Right lobe of liver (tissue), 6 donors: ENCODE measurements around the gene ELAPOR1. TPM values are rescaled to one million over a fixed set of nuclear protein-coding genes. Genes with fewer than 3 reads are reported as not detected.

Experiments used
- ATAC-seq, 4 donors: fragments of 200-7000 bp; cut with Tn5 transposase; one replicate each; pipeline ENCODE4 v1.9.1; 2020; ENCODE audit warnings: mild to moderate bottlenecking in 4 of 4, moderate library complexity in 4 of 4
- DNase-seq, 3 donors: peaks; one replicate each; pipeline ENCODE4 v3.0.0-alpha.2; 2020
- H3K27ac ChIP-seq, 3 donors: fragments of 200-600 bp; one replicate each; pipeline ENCODE4 v1.8.0; 2022
- H3K27me3 ChIP-seq, 2 donors: fragments of 200-600 bp; one replicate each; pipeline ENCODE4 v1.8.0; 2022
- H3K36me3 ChIP-seq, 4 donors: fragments of 200-600 bp; sonication (generic) in 1 of 4; one replicate each; pipeline versions ENCODE4 v1.5.1 to v1.8.0; 2017 to 2022; ENCODE audit warnings: control low read depth in 1 of 4
- H3K4me1 ChIP-seq, 4 donors: fragments of 200-600 bp; sonication (generic) in 1 of 4; one replicate each; pipeline versions ENCODE4 v1.5.1 to v1.8.0; 2017 to 2022; ENCODE audit warnings: control low read depth in 1 of 4
- H3K4me3 ChIP-seq, 3 donors: fragments of 200-600 bp; one replicate each; pipeline ENCODE4 v1.8.0; 2022
- H3K9me3 ChIP-seq, 4 donors: fragments of 200-600 bp; sonication (generic) in 1 of 4; one replicate each; pipeline versions ENCODE4 v1.5.1 to v1.8.0; 2017 to 2022; ENCODE audit warnings: control low read depth in 1 of 4
- POLR2A ChIP-seq: fragments of 450-650 bp; IDR thresholded peaks from one replicate; pipeline ENCODE4 v1.6.1; 2017; ENCODE audit warnings: antibody characterized with exemption, mild to moderate bottlenecking
- WGBS: methylation state at CpG from one replicate; pipeline ENCODE4 v1.1.6; 2018; ENCODE audit warnings: low coverage, low lambda C conversion rate; ENCODE audit not compliant: insufficient coverage; ENCODE audit errors: missing lambda C conversion rate; 5-methylcytosine and 5-hydroxymethylcytosine counted together
- intact Hi-C, 2 donors: fragments of 100-400 bp; cut with DNase I; formaldehyde crosslinking; loops; one replicate each; pipeline versions ENCODE4 v1.11.2 to v1.14.1; 2022
- total RNA-seq, 6 experiments: library from RNA; depleted of rRNA in 2 of 6; stranded (reverse); fragments of >200 nt in 2 of 6; fragmentation: NEBNext Ultra II Directional in 3 of 6; extraction: Animal tissue kit (Norgen Biotek cat#: 25700) in 3 of 6; gene quantifications; one replicate each; pipeline versions ENCODE4 v1.1.0 to v1.2.4, GENCODE V29; 2016 to 2023
- TF ChIP-seq, protein P1 (sequence below), 4 donors: fragments of 200-600 bp in 3 of 4; fragments of 450-650 bp in 1 of 4; IDR thresholded peaks; one replicate each; pipeline versions ENCODE4 v1.5.1 to v1.8.0; 2016 to 2022; ENCODE audit warnings: antibody characterized with exemption in 4 of 4, mild to moderate bottlenecking in 2 of 4
- donor health status: DM: no; HTN: yes; CAD: no.
- donor health status: DM: no; HTN: no; CAD: no.
- donor health status: DM: no; HTN: no; CAD: no.
- donor health status: DM: no; HTN: yes; CAD: no.
- donor health status: DM: no; HTN: yes; CAD: no.

The ELAPOR1 gene
- total RNA-seq, 6 experiments from 2014 or later: 0.16 to 1.2 (median 0.22) TPM

DNA sequence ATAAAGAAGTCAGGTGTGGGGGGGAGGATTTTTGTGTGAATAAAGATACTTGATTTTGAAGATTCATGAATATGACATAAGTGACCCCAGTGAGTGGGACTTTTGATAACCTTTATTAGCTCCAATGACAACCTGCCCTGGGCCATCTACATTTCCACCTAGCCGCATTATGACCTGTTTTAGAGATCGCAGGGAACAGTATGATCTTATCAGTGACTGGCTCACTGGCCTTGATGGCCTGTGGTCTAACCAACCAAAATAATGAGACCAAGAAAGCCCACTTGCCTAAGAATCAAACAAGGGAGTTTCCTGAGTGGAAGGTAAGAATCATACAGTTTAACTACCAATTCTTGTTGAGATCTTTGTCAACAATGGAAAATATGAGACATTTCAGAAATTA, 1.8 kb downstream of the ELAPOR1 start:
- H3K4me1 ChIP-seq: peaks cover 0 to 18% (median 0%) of the 10 kb centered on the region in 4 donors
- no peak for TF ChIP-seq POLR2A
- TF ChIP-seq, protein P1, sequence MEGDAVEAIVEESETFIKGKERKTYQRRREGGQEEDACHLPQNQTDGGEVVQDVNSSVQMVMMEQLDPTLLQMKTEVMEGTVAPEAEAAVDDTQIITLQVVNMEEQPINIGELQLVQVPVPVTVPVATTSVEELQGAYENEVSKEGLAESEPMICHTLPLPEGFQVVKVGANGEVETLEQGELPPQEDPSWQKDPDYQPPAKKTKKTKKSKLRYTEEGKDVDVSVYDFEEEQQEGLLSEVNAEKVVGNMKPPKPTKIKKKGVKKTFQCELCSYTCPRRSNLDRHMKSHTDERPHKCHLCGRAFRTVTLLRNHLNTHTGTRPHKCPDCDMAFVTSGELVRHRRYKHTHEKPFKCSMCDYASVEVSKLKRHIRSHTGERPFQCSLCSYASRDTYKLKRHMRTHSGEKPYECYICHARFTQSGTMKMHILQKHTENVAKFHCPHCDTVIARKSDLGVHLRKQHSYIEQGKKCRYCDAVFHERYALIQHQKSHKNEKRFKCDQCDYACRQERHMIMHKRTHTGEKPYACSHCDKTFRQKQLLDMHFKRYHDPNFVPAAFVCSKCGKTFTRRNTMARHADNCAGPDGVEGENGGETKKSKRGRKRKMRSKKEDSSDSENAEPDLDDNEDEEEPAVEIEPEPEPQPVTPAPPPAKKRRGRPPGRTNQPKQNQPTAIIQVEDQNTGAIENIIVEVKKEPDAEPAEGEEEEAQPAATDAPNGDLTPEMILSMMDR (IDR thresholded peaks at IDR 0.05): no peak
- no peak for DNase-seq
- no peak for ATAC-seq
- H3K9me3 ChIP-seq: no peaks in the 10 kb centered on the region
- 78% methylated on average over 2 of the region's 2 CpGs for WGBS
- H3K4me3 ChIP-seq: no peak overlapping the region
- intact Hi-C loops: loop anchor here in 1 of 2 donors (5.0 kb wide), 1 partner anchor 77 kb away; no protein-coding TSS in a partner anchor
- no peak overlapping the region for H3K27ac ChIP-seq
- no peaks in the 10 kb centered on the region for H3K36me3 ChIP-seq
- H3K27me3 ChIP-seq: peaks cover 5 to 6% of the 10 kb centered on the region in 2 donors

DNA sequence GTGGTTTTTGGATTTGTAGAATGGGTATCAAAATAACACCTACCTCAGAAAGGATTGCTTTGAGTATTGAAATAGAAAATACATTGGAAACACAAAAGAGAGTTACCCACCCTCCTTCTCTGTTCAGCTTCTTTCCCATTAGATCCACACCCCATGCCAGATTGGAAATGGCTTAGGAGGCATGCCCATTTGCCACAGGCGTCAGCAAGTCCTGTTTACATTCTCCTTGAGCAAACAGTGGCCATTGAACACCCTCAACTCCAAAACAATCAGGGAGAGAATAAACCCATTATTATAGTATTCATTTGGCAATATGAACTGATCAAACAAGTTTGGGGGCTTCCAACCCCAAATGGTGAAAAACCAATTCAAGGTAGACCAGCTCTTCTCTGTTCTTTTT, 2.4 kb downstream of the ELAPOR1 start:
- intact Hi-C loops: loop anchor here in 1 of 2 donors (5.0 kb wide), 1 partner anchor 76 kb away; no protein-coding TSS in a partner anchor
- H3K27me3 ChIP-seq: peaks cover 5 to 6% of the 10 kb centered on the region in 2 donors
- no peak overlapping the region for H3K4me3 ChIP-seq
- H3K9me3 ChIP-seq: no peaks in the 10 kb centered on the region
- WGBS: 33% methylated on average over 1 of the region's 1 CpG
- no peaks in the 10 kb centered on the region for H3K36me3 ChIP-seq
- H3K4me1 ChIP-seq: peaks cover 0 to 18% (median 0%) of the 10 kb centered on the region in 4 donors
- H3K27ac ChIP-seq: no peak overlapping the region
- TF ChIP-seq POLR2A: no peak
- TF ChIP-seq, protein P1 (IDR thresholded peaks at IDR 0.05): no peak
- ATAC-seq (no peak), DNase-seq (no peak)

DNA sequence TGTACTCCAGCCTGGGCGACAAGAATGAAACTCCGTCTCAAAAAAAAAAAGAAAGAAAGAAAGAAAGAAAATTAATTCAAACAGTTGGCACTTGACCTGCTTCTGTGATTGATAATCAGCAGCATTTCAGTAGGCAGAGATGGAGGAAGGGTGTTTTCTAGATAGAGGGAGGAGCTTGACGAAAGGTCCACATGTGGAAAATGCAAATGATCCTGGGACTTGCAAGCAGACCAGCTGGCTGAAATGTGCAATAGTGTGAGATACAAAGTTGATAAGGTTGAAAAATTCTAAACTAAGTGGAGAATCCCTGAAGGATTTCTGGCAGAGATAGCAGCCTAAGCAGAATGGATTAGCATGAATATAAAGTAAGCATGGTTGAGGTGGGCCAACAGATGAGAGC, 4.2 kb downstream of the ELAPOR1 start:
- Histone ChIP-seq H3K9me3 (no peaks in the 10 kb centered on the region), H3K27ac (no peak overlapping the region), H3K4me3 (no peak overlapping the region), H3K4me1 (peaks cover 0 to 7% (median 0%) of the 10 kb centered on the region in 4 donors), H3K36me3 (no peaks in the 10 kb centered on the region), H3K27me3 (peaks cover 5 to 6% of the 10 kb centered on the region in 2 donors)
- WGBS: 76% methylated on average over 3 of the region's 3 CpGs
- DNase-seq (no peak), ATAC-seq (no peak)
- TF ChIP-seq, protein P1 (IDR thresholded peaks at IDR 0.05): no peak
- no peak for TF ChIP-seq POLR2A
- intact Hi-C loops: loop anchor here in 1 of 2 donors (5.0 kb wide), 1 partner anchor 74 kb away; no protein-coding TSS in a partner anchor

DNA sequence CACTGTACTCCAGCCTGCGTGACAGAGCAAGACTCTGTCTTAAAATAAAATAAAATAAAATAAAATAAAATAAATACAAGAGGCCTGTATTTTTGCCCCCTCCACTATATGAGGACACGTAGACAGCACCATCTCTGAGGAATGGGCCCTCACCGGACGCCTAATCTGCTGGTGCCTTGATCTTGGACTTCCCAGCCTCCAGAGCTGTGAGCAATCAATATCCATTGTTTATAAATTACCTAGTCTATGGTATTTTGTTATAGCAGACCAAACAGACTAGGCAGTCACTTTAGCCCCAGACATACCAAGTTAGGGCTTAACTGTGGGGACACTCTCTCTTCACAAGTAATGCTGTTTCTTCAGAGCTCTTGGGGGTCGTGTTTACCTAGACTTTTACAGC, 6.4 kb downstream of the ELAPOR1 start:
- no peak overlapping the region for H3K27ac ChIP-seq
- ATAC-seq (no peak), DNase-seq (no peak)
- H3K36me3 ChIP-seq: no peaks in the 10 kb centered on the region
- H3K27me3 ChIP-seq: no peaks in the 10 kb centered on the region
- no peak overlapping the region for H3K4me3 ChIP-seq
- TF ChIP-seq POLR2A: no peak
- TF ChIP-seq, protein P1 (IDR thresholded peaks at IDR 0.05): no peak
- H3K4me1 ChIP-seq: no peaks in the 10 kb centered on the region
- no peaks in the 10 kb centered on the region for H3K9me3 ChIP-seq
- 87% methylated on average over 5 of the region's 5 CpGs for WGBS
- intact Hi-C loops: no loop called here
